ENCODE measurements around the gene ECPAS.

ECPAS gene

GRCh38 chr9:111442360-111443027, 41.7 kb downstream of the ECPAS start:
- Histone ChIP-seq H3K4me1 (ENCODE audit: insufficient read depth, poor library complexity, severe bottlenecking) (no peaks in the 10 kb centered on the region), H3K27me3 (ENCODE audit: insufficient read depth, poor library complexity, severe bottlenecking) (no peaks in the 10 kb centered on the region), H3K9me3 (ENCODE audit: severe bottlenecking) (no peaks in the 10 kb centered on the region), H3K36me3 (ENCODE audit: low read depth) (peaks cover 81% of the 10 kb centered on the region), H3K27ac (ENCODE audit: poor library complexity, severe bottlenecking) (no peak overlapping the region), H3K4me3 (ENCODE audit: severe bottlenecking) (no peak overlapping the region)
- TF ChIP-seq CTCF (IDR thresholded peaks at IDR 0.05; ENCODE audit: poor library complexity, severe bottlenecking): no peak
- no peak for DNase-seq (ENCODE audit: low spot score)
- ATAC-seq (ENCODE audit: low read depth): no peak

GRCh38 chr9:111440226-111440625, 44.0 kb downstream of the ECPAS start:
- DNase-seq (ENCODE audit: low spot score) (no peak), ATAC-seq (ENCODE audit: low read depth) (no peak)
- H3K36me3 ChIP-seq (ENCODE audit: low read depth): peaks cover 87% of the 10 kb centered on the region
- TF ChIP-seq CTCF (IDR thresholded peaks at IDR 0.05; ENCODE audit: poor library complexity, severe bottlenecking): no peak
- no peaks in the 10 kb centered on the region for H3K27me3 ChIP-seq (ENCODE audit: insufficient read depth, poor library complexity, severe bottlenecking)
- H3K9me3 ChIP-seq (ENCODE audit: severe bottlenecking): no peaks in the 10 kb centered on the region
- no peak overlapping the region for H3K4me3 ChIP-seq (ENCODE audit: severe bottlenecking)
- no peak overlapping the region for H3K27ac ChIP-seq (ENCODE audit: poor library complexity, severe bottlenecking)
- H3K4me1 ChIP-seq (ENCODE audit: insufficient read depth, poor library complexity, severe bottlenecking): no peaks in the 10 kb centered on the region

GRCh38 chr9:111438541-111439235, 45.5 kb downstream of the ECPAS start:
- H3K4me1 ChIP-seq (ENCODE audit: insufficient read depth, poor library complexity, severe bottlenecking): no peaks in the 10 kb centered on the region
- no peak for ATAC-seq (ENCODE audit: low read depth)
- H3K4me3 ChIP-seq (ENCODE audit: severe bottlenecking): no peak overlapping the region
- H3K9me3 ChIP-seq (ENCODE audit: severe bottlenecking): no peaks in the 10 kb centered on the region
- no peak overlapping the region for H3K27ac ChIP-seq (ENCODE audit: poor library complexity, severe bottlenecking)
- no peaks in the 10 kb centered on the region for H3K27me3 ChIP-seq (ENCODE audit: insufficient read depth, poor library complexity, severe bottlenecking)
- no peak for TF ChIP-seq CTCF (IDR thresholded peaks at IDR 0.05; ENCODE audit: poor library complexity, severe bottlenecking)
- DNase-seq (ENCODE audit: low spot score): no peak
- peaks cover 87% of the 10 kb centered on the region for H3K36me3 ChIP-seq (ENCODE audit: low read depth)

- no peak overlapping the region for H3K27ac ChIP-seq (ENCODE audit: poor library complexity, severe bottlenecking)
- no peak overlapping the region for H3K4me3 ChIP-seq (ENCODE audit: severe bottlenecking)
- no peak for TF ChIP-seq CTCF (IDR thresholded peaks at IDR 0.05; ENCODE audit: poor library complexity, severe bottlenecking)
- H3K27me3 ChIP-seq (ENCODE audit: insufficient read depth, poor library complexity, severe bottlenecking): no peaks in the 10 kb centered on the region
- peaks cover 85% of the 10 kb centered on the region for H3K36me3 ChIP-seq (ENCODE audit: low read depth)
- ATAC-seq (ENCODE audit: low read depth) (no peak), DNase-seq (ENCODE audit: low spot score) (no peak)
- no peaks in the 10 kb centered on the region for H3K4me1 ChIP-seq (ENCODE audit: insufficient read depth, poor library complexity, severe bottlenecking)
- H3K9me3 ChIP-seq (ENCODE audit: severe bottlenecking): no peaks in the 10 kb centered on the region
Measured at GRCh38 chr9:111436571-111436970, 47.6 kb downstream of the ECPAS start.

GRCh38 chr9:111433082-111433481, 51.1 kb downstream of the ECPAS start:
- H3K4me3 ChIP-seq (ENCODE audit: severe bottlenecking): no peak overlapping the region
- no peaks in the 10 kb centered on the region for H3K9me3 ChIP-seq (ENCODE audit: severe bottlenecking)
- H3K36me3 ChIP-seq (ENCODE audit: low read depth): peaks cover 89% of the 10 kb centered on the region
- no peaks in the 10 kb centered on the region for H3K27me3 ChIP-seq (ENCODE audit: insufficient read depth, poor library complexity, severe bottlenecking)
- TF ChIP-seq CTCF (IDR thresholded peaks at IDR 0.05; ENCODE audit: poor library complexity, severe bottlenecking): no peak
- ATAC-seq (ENCODE audit: low read depth): no peak
- H3K27ac ChIP-seq (ENCODE audit: poor library complexity, severe bottlenecking): no peak overlapping the region
- no peak for DNase-seq (ENCODE audit: low spot score)
- no peaks in the 10 kb centered on the region for H3K4me1 ChIP-seq (ENCODE audit: insufficient read depth, poor library complexity, severe bottlenecking)
